Measurements from ENCODE around the gene MXI1.
"Not testable (repeated sequence)": the region's sequence is repeated elsewhere in the genome, so short reads cannot be mapped to it uniquely, and the experiment has no call there.

MXI1 gene

DNA sequence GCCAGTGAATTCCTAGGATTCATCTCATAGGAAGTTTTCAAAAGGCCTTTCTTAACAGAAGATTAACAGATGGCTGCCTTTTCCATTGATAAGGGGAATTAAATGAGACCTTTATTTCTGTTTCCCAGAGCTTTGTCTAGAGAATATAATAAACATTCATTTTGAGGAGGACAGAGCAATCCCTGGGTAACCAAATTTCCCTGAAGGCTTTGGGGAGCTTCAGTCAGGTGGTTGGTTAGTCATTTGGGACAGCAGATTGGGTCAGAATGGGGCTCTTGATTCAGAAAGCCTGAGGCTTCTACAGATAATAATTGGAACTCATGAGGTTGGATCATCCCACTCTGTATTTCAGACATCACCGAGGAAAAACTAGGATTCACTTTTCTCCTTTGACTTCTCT lies 21.8 kb downstream of the MXI1 start:
- TF ChIP-seq ZFX (IDR thresholded peaks at IDR 0.05), result no peak
- TF ChIP-seq, protein P1, sequence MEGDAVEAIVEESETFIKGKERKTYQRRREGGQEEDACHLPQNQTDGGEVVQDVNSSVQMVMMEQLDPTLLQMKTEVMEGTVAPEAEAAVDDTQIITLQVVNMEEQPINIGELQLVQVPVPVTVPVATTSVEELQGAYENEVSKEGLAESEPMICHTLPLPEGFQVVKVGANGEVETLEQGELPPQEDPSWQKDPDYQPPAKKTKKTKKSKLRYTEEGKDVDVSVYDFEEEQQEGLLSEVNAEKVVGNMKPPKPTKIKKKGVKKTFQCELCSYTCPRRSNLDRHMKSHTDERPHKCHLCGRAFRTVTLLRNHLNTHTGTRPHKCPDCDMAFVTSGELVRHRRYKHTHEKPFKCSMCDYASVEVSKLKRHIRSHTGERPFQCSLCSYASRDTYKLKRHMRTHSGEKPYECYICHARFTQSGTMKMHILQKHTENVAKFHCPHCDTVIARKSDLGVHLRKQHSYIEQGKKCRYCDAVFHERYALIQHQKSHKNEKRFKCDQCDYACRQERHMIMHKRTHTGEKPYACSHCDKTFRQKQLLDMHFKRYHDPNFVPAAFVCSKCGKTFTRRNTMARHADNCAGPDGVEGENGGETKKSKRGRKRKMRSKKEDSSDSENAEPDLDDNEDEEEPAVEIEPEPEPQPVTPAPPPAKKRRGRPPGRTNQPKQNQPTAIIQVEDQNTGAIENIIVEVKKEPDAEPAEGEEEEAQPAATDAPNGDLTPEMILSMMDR (conservative IDR thresholded peaks at IDR 0.05), result no peak
- H3K27ac ChIP-seq, result no peak overlapping the region

DNA sequence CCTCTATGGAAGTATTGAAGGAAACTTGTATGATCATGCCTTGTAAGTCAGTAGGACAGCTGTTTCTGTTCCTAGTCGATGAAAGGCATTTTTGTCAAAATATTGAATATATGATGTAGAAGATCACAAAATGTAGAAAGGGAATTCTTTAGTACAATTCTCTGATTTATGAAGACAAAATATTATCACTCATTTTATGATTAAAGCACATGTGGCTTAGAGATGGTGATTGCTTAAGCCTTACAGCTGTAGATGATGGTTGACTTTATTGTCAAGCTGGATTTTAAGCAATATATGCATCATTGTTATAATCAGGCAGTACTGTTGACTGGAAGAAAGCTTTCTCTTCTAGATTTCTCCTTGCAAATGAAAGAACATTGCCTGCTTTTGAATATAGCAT lies 26.4 kb downstream of the MXI1 start:
- TF ChIP-seq, protein P1 (conservative IDR thresholded peaks at IDR 0.05), result no peak
- TF ChIP-seq ZFX (IDR thresholded peaks at IDR 0.05), result no peak
- H3K27ac ChIP-seq, result no peak overlapping the region

DNA sequence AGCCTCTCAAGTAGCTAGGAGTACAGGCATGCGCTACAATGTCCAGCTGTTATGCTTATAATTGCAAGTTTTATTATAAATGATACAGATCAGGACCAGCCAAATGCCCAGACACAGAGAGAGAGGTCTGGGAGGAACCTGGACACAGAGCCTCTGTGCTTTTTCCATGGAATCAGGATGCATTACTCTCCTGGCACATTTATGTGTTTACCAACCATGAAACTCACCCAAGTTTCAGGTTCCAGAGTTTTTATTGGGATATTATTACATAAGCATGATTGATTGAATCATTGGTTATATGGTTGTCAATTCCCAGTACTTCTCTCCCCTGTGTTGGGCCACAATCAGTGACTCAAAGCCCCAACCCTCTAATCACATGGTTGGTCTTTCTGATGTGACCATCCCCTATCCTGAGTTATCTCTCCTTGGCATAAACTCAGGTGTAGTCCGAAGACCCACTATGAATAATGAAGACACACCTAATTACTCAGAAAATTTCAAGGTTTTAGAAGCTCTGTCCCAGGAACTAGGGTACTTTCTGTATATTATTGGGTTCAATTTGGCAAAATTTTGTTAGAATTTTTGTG lies 30.6 kb downstream of the MXI1 start:
- no peak for TF ChIP-seq ZFX (IDR thresholded peaks at IDR 0.05)
- TF ChIP-seq, protein P1 (conservative IDR thresholded peaks at IDR 0.05), result no peak
- H3K27ac ChIP-seq, result peak overlapping the region; percentile 33; the same call in 1 of the 2 replicates

DNA sequence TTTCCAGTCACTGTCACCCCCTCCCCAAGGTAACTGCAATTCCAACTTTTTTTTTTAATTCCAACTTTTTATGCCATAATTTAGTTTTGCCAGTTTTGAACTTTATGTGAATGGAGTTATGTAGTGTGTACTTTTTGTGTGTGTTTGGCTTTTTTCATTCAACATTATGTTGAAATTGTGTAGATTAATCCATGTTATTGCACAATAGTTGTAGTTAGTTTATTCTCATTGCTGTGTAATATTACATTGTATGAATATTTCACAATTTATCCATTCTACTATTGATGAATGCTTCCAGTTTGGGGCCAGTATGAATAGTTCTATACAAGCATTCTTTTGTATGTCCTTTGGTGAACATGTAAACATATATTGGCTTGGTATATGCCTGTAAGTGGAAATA lies 32.5 kb downstream of the MXI1 start:
- H3K27ac ChIP-seq, result no peak overlapping the region
- TF ChIP-seq, protein P1 (conservative IDR thresholded peaks at IDR 0.05), result no peak
- TF ChIP-seq ZFX (IDR thresholded peaks at IDR 0.05), result no peak

DNA sequence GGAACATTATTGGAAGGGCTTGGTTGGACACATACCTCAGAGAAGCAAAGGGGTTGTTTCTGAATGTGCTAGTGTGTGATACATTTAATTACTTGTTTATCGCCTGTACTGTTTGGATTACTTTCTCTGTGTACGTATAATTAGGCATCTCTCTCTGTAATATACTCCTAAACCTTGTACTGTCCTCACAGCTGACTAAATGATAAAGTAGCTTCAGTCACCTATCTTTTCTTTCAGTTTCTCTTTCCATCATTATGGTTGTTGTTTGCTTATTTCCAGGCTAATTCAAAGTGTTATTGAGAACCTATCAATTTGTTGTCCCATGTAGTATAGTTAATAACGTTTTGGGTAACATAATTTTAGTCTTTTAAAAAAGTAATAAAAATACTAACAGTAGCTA lies 34.0 kb downstream of the MXI1 start:
- TF ChIP-seq ZFX (IDR thresholded peaks at IDR 0.05), result no peak
- TF ChIP-seq, protein P1 (conservative IDR thresholded peaks at IDR 0.05), result no peak
- no peak overlapping the region for H3K27ac ChIP-seq

DNA sequence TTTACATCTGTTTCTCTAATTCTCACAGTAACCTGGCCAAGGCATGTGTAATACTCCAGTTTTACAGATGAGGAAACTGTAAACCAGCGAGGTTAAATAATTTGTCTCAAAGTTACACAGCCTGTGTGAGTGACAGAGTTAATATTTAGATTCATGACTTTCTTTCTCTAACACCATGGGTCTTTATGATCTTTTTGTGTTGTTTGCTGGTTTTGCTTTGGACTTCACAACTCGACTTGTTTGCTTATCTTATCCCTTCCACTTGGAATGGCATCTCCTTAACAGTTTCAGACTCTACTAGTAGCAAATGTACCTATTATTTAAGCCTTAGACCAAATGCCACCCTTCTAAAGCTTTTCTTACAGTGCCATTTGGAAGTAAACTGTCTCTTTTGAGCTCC lies 34.4 kb downstream of the MXI1 start:
- no peak overlapping the region for H3K27ac ChIP-seq
- TF ChIP-seq ZFX (IDR thresholded peaks at IDR 0.05), result no peak

DNA sequence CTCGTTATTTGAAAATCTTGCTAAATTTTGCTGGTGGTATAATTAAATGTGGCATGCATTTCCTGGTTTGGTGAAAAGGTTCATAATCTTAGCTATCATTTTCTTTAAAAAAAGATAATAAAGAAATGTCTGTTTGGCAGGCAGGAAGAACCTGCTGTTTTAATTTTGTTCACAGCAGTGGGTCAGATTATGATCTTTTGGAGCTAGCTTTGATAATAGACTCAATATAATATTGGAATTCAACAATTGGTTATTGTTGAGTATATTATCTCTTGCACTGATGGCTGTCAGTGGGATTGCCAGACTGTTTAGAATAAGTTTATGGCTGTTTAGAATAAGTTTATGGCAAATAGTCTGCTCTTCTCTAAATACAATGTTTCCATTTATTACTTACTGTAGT lies 35.1 kb downstream of the MXI1 start:
- no peak for TF ChIP-seq ZFX (IDR thresholded peaks at IDR 0.05)
- TF ChIP-seq, protein P1 (conservative IDR thresholded peaks at IDR 0.05), result no peak
- no peak overlapping the region for H3K27ac ChIP-seq

DNA sequence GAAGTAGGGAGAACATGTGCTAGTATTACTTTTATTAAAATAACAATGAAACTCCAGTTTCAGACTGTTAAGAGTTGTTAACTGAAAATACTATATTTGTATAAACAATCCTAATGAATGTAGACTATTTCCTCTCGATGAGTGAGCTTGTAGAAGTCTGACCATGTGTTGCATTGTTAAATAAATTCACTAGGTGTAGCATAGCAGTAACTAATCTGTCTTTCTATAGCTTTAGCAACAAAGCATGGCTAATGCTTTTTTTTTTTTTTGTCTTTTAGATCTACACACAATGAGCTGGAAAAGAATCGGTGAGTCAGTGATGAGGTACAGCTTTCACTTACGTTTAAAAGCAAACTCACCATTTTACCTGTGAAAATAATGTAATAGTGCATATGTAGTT lies 37.1 kb downstream of the MXI1 start:
- TF ChIP-seq, protein P1 (conservative IDR thresholded peaks at IDR 0.05), result no peak
- TF ChIP-seq ZFX (IDR thresholded peaks at IDR 0.05), result no peak

DNA sequence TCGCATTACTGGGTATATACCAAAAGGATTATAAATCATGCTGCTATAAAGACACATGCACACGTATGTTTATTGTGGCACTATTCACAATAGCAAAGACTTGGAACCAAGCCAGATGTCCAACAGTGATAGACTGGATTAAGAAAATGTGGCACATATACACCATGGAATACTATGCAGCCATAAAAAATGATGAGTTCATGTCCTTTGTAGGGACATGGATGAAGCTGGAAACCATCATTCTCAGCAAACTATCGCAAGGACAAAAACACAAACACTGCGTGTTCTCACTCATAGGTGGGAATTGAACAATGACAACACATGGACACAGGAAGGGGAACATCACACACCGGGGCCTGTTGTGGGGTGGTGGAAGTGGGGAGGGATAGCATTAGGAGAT lies 40.4 kb downstream of the MXI1 start:
- H3K27ac ChIP-seq, result not testable (repeated sequence)

More for the DNA sequence above, 37.1 kb downstream of the MXI1 start:
- no peak overlapping the region for H3K27ac ChIP-seq

DNA sequence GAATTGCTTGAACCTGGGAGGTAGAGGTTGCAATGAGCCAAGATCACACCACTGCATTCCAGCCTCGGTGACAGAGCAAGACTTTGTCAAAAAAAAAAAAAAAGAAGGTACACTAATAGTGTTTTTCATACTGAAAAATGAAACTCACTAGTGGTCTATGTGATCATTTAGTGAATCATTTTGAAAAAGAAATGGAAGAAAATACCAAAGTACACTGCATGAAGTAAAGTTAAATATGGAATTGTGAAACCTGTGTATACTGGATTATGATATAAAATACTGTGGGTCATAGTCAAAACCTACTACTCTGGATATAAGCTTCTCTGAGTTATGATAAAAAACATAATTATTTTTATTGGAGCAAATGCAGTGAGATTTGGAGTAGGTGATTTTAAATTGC lies 42.1 kb downstream of the MXI1 start:
- H3K27ac ChIP-seq, result not testable (repeated sequence)

DNA sequence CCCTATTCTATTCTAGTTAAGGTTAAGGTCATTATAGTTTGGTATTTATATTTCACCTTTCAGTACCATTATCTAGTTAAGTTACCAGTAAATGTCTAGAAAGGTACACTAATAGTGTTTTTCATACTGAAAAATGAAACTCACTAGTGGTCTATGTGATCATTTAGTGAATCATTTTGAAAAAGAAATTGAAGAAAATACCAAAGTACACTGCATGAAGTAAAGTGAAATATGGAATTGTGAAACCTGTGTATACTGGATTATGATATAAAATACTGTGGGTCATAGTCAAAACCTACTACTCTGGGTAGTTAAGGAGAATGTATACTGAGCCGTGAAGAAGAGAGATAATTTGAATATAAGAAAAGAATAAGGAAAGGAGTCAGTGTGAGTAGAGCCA lies 44.0 kb downstream of the MXI1 start:
- H3K27ac ChIP-seq, result not testable (repeated sequence)
